Measurements from ENCODE around the gene ZNF205. TPM values are rescaled to one million over a fixed set of nuclear protein-coding genes. Genes with fewer than 3 reads are reported as not detected.
A peak's percentile ranks its signal among the peaks of the same experiment; 100 is the strongest.

ZNF205 gene
- total RNA-seq, 1 donor from 2014 or later: 15.4 TPM

DNA sequence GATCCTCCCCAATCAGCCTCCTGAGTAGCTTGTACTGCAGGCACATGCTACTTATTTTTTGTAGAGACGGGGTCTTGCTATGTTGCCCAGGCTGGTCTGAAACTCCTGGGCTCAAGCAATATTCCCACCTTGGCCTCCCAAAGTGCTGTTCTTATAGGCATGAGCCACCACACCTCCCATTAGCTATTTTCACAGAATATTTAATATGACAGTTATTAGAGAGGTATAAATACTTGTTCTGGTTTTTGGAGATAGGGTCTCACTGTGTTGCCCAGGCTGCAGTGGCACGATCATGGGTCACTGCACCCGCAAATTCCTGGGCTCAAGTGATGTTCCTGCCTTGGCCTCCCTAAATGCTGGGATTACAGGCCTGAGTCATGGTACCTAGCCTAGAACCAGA lies 43.6 kb downstream of the ZNF205 start:
- peaks cover 8% of the 10 kb centered on the region for H3K4me1 ChIP-seq (ENCODE audit: insufficient read depth, low read length)
- Mint-ChIP-seq H3K9me3 (ENCODE audit: unreplicated experiment) (no peaks in the 10 kb centered on the region), H3K27me3 (ENCODE audit: low read depth, unreplicated experiment) (no peaks in the 10 kb centered on the region), H3K27ac (ENCODE audit: unreplicated experiment) (no peak overlapping the region), H3K36me3 (ENCODE audit: low read depth, unreplicated experiment) (no peaks in the 10 kb centered on the region), H3K4me1 (ENCODE audit: low read depth, unreplicated experiment) (no peaks in the 10 kb centered on the region), H3K4me3 (ENCODE audit: unreplicated experiment) (peak overlapping the region; percentile 34)
- H3K9me3 ChIP-seq (ENCODE audit: insufficient read depth, low read depth, low read length): no peaks in the 10 kb centered on the region
- H3K27ac ChIP-seq (ENCODE audit: low read depth, low read length): no peak overlapping the region
- H3K4me3 ChIP-seq (ENCODE audit: insufficient read depth, low read depth, low read length): no peak overlapping the region
- FAIRE-seq: no peak
- no peaks in the 10 kb centered on the region for H3K36me3 ChIP-seq (ENCODE audit: insufficient read depth, low read length)
- no peak overlapping the region for H2AFZ ChIP-seq (ENCODE audit: low read depth, low read length)
- no peak overlapping the region for H3K4me2 ChIP-seq (ENCODE audit: low read length)
- H3K27me3 ChIP-seq (ENCODE audit: insufficient read depth, low read length): no peaks in the 10 kb centered on the region
- no peaks in the 10 kb centered on the region for H3K79me2 ChIP-seq (ENCODE audit: insufficient read depth, low read length)
- no peak for DNase-seq (ENCODE audit: low read depth)
- H4K20me1 ChIP-seq (ENCODE audit: insufficient read depth, low read length): peaks cover 4% of the 10 kb centered on the region
- H3K9ac ChIP-seq (ENCODE audit: low read length): no peak overlapping the region
- TF ChIP-seq CTCF (IDR thresholded peaks at IDR 0.05; ENCODE audit: insufficient read depth, low read depth, low read length) (no peak), EZH2 (IDR thresholded peaks at IDR 0.05; ENCODE audit: insufficient read depth, low read length) (no peak)

DNA sequence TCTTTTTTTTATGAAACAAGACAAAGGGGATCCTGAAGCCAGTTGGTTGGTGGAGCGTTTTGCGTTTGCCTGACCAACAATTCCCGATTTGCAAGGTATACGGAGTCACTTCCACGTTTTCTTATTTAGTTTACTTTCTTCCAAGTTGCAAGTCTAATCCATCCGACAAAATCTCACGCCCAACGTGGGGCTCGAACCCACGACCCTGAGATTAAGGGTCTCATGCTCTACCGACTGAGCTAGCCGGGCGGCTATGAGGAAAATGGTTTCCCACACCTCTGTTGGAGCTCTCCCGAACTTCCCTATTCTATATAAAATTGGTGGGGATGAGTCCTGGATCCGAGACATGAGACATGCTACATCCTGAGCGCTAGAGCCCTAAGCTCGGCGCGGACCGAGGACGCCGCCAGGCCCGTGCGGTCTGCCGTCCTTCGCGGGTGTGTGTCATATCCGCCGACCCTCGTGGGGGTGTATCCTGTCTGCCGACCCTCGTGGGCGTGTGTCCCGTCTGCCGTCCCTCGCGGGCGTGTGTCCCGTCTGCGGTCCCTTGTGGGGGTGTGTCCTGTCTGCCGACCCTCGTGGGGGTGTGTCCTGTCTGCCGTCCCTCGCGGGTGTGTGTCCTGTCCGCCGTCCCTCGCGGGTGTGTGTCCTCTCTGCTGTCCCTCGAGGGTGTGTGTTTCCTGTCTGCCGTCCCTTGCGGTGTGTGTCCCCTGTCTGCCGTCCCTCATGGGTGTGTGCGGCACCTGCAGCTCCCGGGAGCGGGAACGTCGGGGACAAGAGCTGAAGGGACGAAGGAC lies 45.0 kb downstream of the ZNF205 start:
- H3K9me3 Mint-ChIP-seq (ENCODE audit: unreplicated experiment): no peaks in the 10 kb centered on the region
- Histone ChIP-seq H3K4me2 (ENCODE audit: low read length) (peak overlapping the region; percentile 98), H3K9ac (ENCODE audit: low read length) (peak overlapping the region; percentile 77), H3K27ac (ENCODE audit: low read depth, low read length) (no peak overlapping the region), H3K9me3 (ENCODE audit: insufficient read depth, low read depth, low read length) (no peaks in the 10 kb centered on the region), H3K4me3 (ENCODE audit: insufficient read depth, low read depth, low read length) (peak overlapping the region; percentile 69), H3K79me2 (ENCODE audit: insufficient read depth, low read length) (no peaks in the 10 kb centered on the region), H3K4me1 (ENCODE audit: insufficient read depth, low read length) (peaks cover 8% of the 10 kb centered on the region), H3K36me3 (ENCODE audit: insufficient read depth, low read length) (no peaks in the 10 kb centered on the region), H2AFZ (ENCODE audit: low read depth, low read length) (peak overlapping the region; percentile 88), H3K27me3 (ENCODE audit: insufficient read depth, low read length) (no peaks in the 10 kb centered on the region), H4K20me1 (ENCODE audit: insufficient read depth, low read length) (peaks cover 3% of the 10 kb centered on the region)
- TF ChIP-seq EZH2 (IDR thresholded peaks at IDR 0.05; ENCODE audit: insufficient read depth, low read length) (no peak), CTCF (IDR thresholded peaks at IDR 0.05; ENCODE audit: insufficient read depth, low read depth, low read length) (no peak)
- H3K36me3 Mint-ChIP-seq (ENCODE audit: low read depth, unreplicated experiment): no peaks in the 10 kb centered on the region
- H3K27ac Mint-ChIP-seq (ENCODE audit: unreplicated experiment): peak overlapping the region; percentile 84
- H3K4me1 Mint-ChIP-seq (ENCODE audit: low read depth, unreplicated experiment): no peaks in the 10 kb centered on the region
- DNase-seq (ENCODE audit: low read depth) (peak; percentile 93), FAIRE-seq (no peak)
- no peaks in the 10 kb centered on the region for H3K27me3 Mint-ChIP-seq (ENCODE audit: low read depth, unreplicated experiment)
- peak overlapping the region; percentile 87 for H3K4me3 Mint-ChIP-seq (ENCODE audit: unreplicated experiment)

DNA sequence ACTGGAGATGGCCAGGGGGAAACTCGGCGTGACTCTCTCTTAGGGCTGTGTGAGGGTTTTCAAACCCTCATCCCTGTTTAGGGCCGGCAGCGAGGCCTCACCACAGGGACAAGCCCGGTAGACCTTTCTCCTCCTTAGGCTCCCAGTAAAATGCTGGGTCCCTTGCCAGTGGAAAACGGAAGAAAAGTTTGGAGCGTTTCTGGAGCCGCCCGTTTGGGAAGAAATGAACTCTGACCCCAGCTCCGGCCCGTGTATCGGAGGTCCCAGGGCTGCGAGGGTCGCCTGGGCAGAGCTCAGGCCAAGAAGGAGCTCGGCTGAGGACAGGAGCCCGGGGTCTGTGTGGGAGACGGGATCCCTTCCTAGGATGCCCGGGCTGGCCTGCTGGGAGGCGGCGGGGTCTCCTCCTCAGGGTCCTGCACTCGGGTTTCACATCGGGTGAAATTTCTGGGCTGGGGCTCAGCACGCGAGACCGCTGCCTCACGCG lies 45.7 kb downstream of the ZNF205 start:
- TF ChIP-seq EZH2 (IDR thresholded peaks at IDR 0.05; ENCODE audit: insufficient read depth, low read length) (no peak), CTCF (IDR thresholded peaks at IDR 0.05; ENCODE audit: insufficient read depth, low read depth, low read length) (no peak)
- H3K27ac ChIP-seq (ENCODE audit: low read depth, low read length): peak overlapping the region; percentile 12
- peak overlapping the region; percentile 77 for H3K9ac ChIP-seq (ENCODE audit: low read length)
- no peaks in the 10 kb centered on the region for H3K36me3 Mint-ChIP-seq (ENCODE audit: low read depth, unreplicated experiment)
- peak overlapping the region; percentile 88 for H2AFZ ChIP-seq (ENCODE audit: low read depth, low read length)
- no peaks in the 10 kb centered on the region for H3K36me3 ChIP-seq (ENCODE audit: insufficient read depth, low read length)
- no peaks in the 10 kb centered on the region for H3K27me3 Mint-ChIP-seq (ENCODE audit: low read depth, unreplicated experiment)
- peak overlapping the region; percentile 87 for H3K4me3 Mint-ChIP-seq (ENCODE audit: unreplicated experiment)
- no peaks in the 10 kb centered on the region for H3K4me1 Mint-ChIP-seq (ENCODE audit: low read depth, unreplicated experiment)
- H3K4me2 ChIP-seq (ENCODE audit: low read length): peak overlapping the region; percentile 98
- H3K4me1 ChIP-seq (ENCODE audit: insufficient read depth, low read length): peaks cover 8% of the 10 kb centered on the region
- H3K4me3 ChIP-seq (ENCODE audit: insufficient read depth, low read depth, low read length): peak overlapping the region; percentile 69
- DNase-seq (ENCODE audit: low read depth) (no peak), FAIRE-seq (no peak)
- peak overlapping the region; percentile 84 for H3K27ac Mint-ChIP-seq (ENCODE audit: unreplicated experiment)
- H3K27me3 ChIP-seq (ENCODE audit: insufficient read depth, low read length): no peaks in the 10 kb centered on the region
- no peaks in the 10 kb centered on the region for H3K79me2 ChIP-seq (ENCODE audit: insufficient read depth, low read length)
- no peaks in the 10 kb centered on the region for H3K9me3 ChIP-seq (ENCODE audit: insufficient read depth, low read depth, low read length)
- H4K20me1 ChIP-seq (ENCODE audit: insufficient read depth, low read length): no peaks in the 10 kb centered on the region
- H3K9me3 Mint-ChIP-seq (ENCODE audit: unreplicated experiment): peaks cover 3% of the 10 kb centered on the region
